C4-2B (cell line): Measurements from ENCODE around the gene NPC1L1.

Source experiments
- H3K27ac ChIP-seq: fragments of 450-650 bp; 2 replicates; pipeline ENCODE4 v1.5.1; 2017
- CTCF ChIP-seq: fragments of 450-650 bp; conservative IDR thresholded peaks from 2 replicates; pipeline ENCODE4 v1.5.1; 2017; ENCODE audit warnings: mild to moderate bottlenecking
- ZFX ChIP-seq: fragments of 450-650 bp; IDR thresholded peaks from 2 replicates; pipeline ENCODE4 v1.6.1; 2017

Gene NPC1L1

GRCh38 chr7:44472843-44473242 lies 68.3 kb downstream of the NPC1L1 start:
- no peak for TF ChIP-seq ZFX
- no peak for TF ChIP-seq CTCF
- H3K27ac ChIP-seq, result no peak overlapping the region

- no peak overlapping the region; the same call in 1 of the 2 replicates for H3K27ac ChIP-seq
- TF ChIP-seq ZFX (no peak), CTCF (no peak)
These were observed 69.3 kb downstream of the NPC1L1 start for GRCh38 chr7:44471850-44472249.

- TF ChIP-seq CTCF (no peak), ZFX (no peak)
- no peak overlapping the region; the same call in 1 of the 2 replicates for H3K27ac ChIP-seq
These were observed 69.7 kb downstream of the NPC1L1 start for GRCh38 chr7:44471436-44471835.

- TF ChIP-seq CTCF, result no peak
- TF ChIP-seq ZFX, result no peak
- no peak overlapping the region for H3K27ac ChIP-seq
These were observed 70.4 kb downstream of the NPC1L1 start for GRCh38 chr7:44470628-44471245.

- H3K27ac ChIP-seq, result no peak overlapping the region
- TF ChIP-seq CTCF (no peak), ZFX (no peak)
These were observed 71.0 kb downstream of the NPC1L1 start for GRCh38 chr7:44470135-44470479.

GRCh38 chr7:44469461-44470134 lies 71.5 kb downstream of the NPC1L1 start:
- no peak overlapping the region for H3K27ac ChIP-seq
- TF ChIP-seq ZFX, result no peak
- no peak for TF ChIP-seq CTCF

GRCh38 chr7:44467217-44467548 lies 73.9 kb downstream of the NPC1L1 start:
- TF ChIP-seq ZFX (no peak), CTCF (no peak)
- no peak overlapping the region for H3K27ac ChIP-seq
